ENCODE results near the gene ARHGAP26.

Gene ARHGAP26

GRCh38 chr5:142819825-142820224 lies 49.6 kb downstream of the ARHGAP26 start:
- Mint-ChIP-seq H3K9me3 (no peaks in the 10 kb centered on the region), H3K4me3 (no peak overlapping the region), H3K4me1 (peaks cover 13 to 34% of the 10 kb centered on the region in 2 donors), H3K27ac (no peak overlapping the region), H3K36me3 (no peaks in the 10 kb centered on the region), H3K27me3 (no peaks in the 10 kb centered on the region)
- DNase-seq (no peak), ATAC-seq (replicated peaks) (no peak)

DNA sequence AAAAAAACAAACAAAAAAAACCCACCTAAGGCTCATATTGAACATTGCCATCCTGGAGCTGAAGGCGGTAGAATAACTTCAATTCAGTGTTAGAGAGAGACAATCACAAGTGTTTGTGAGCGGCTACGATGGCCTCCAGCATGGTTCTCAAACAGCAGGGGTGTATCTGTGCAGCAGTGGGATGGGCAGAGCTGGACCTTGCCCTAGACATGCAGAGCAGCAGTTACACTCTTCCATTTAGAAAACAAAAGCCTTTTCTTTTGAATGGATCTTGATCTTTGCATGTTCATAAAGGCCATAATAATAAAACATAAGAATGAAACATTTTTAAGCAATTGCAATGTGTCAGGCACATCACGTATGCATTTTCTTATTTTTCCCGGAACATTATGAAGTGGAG lies 50.3 kb downstream of the ARHGAP26 start:
- no peak overlapping the region for H3K4me3 Mint-ChIP-seq
- peaks cover 12 to 32% of the 10 kb centered on the region in 2 donors for H3K4me1 Mint-ChIP-seq
- no peak overlapping the region for H3K27ac Mint-ChIP-seq

DNA sequence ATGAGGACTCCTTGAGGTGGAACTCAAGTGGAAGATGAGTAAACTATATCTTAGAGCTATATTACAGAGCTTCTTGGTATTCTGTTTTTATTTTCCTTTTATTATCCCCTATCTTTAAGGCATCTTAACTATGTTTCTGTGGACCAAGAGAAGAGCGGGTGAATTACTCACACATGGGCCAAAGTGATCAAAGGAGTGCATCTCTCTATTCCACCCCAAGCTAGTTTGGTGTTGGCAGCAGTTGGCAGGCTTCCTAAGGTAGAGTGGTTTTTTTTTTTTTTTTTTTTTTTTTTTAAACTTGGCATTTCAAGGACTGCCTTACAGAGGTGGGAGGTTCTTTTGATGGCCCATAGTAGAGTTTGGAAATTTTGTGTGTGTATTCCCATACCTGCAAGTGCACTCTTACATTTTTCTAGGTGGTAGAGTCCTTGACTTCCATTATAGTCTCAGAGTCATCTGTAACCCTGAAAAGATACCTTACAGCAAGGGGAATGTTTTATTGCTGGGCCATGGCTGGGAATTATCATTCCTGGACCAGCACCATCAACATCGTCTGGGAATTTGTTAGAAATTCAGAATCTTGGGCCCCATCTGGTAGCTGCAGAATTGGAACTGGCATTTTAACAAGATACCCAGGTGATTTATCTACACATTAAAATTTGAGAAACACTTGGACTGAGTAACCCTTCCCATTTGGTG lies 51.0 kb downstream of the ARHGAP26 start:
- ATAC-seq (replicated peaks) (no peak), DNase-seq (no peak)
- Mint-ChIP-seq H3K36me3 (no peaks in the 10 kb centered on the region), H3K4me3 (no peak overlapping the region), H3K4me1 (peaks cover 10 to 29% of the 10 kb centered on the region in 2 donors), H3K27ac (no peak overlapping the region), H3K27me3 (no peaks in the 10 kb centered on the region), H3K9me3 (no peaks in the 10 kb centered on the region)

More for the DNA sequence above, 50.3 kb downstream of the ARHGAP26 start:
- Mint-ChIP-seq H3K9me3 (no peaks in the 10 kb centered on the region), H3K27me3 (no peaks in the 10 kb centered on the region), H3K36me3 (no peaks in the 10 kb centered on the region)
- DNase-seq (no peak), ATAC-seq (replicated peaks) (no peak)

DNA sequence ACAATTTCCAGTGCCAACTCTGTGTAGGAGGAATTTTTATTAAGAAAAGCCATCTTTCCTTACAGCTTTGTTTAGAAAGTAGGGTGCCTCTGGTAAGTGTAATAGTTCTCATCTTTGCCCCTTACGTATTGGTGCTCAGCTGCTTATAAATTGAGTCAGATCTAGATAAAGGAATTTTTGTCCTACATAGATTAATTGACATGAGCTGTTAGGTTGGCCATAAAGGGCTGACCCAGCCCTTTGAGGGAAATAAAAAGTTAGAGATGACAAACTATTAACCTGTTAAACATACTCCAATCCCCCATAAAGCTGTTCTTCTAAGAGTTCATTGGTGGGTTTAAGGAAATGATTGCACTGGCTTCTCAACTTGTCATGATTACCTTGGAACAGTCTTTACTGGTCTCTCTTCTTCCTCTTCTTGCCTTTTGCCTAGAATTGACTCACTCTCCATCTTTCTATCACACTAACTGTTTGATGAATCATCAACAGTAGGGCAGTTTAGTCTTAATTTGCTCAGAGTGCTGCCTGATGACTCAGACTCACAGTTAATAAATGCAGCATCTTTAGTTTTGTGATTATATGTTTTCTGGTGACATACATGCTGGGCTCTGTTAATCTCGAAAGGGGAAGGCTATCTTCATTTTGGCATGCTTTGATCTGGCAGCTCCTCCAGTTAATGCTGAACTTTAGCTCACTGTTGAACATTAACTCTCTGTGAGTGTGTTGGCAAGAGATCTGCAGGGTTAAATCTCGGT lies 51.7 kb downstream of the ARHGAP26 start:
- Mint-ChIP-seq H3K9me3 (no peaks in the 10 kb centered on the region), H3K4me1 (peaks cover 7 to 25% of the 10 kb centered on the region in 2 donors), H3K27ac (no peak overlapping the region), H3K4me3 (no peak overlapping the region), H3K27me3 (no peaks in the 10 kb centered on the region), H3K36me3 (no peaks in the 10 kb centered on the region)
- peak; percentile 94 to 97 for ATAC-seq (replicated peaks)
- DNase-seq: no peak

- H3K27me3 Mint-ChIP-seq: no peaks in the 10 kb centered on the region
- DNase-seq (no peak), ATAC-seq (replicated peaks) (no peak)
- no peak overlapping the region for H3K27ac Mint-ChIP-seq
- peaks cover 5 to 22% of the 10 kb centered on the region in 2 donors for H3K4me1 Mint-ChIP-seq
- no peaks in the 10 kb centered on the region for H3K36me3 Mint-ChIP-seq
- H3K4me3 Mint-ChIP-seq: no peak overlapping the region
- H3K9me3 Mint-ChIP-seq: no peaks in the 10 kb centered on the region
Observed at GRCh38 chr5:142823126-142823525, 52.9 kb downstream of the ARHGAP26 start.

- DNase-seq (no peak), ATAC-seq (replicated peaks) (no peak)
- Mint-ChIP-seq H3K4me1 (peaks cover 5 to 22% of the 10 kb centered on the region in 2 donors), H3K27ac (no peak overlapping the region), H3K9me3 (no peaks in the 10 kb centered on the region), H3K36me3 (no peaks in the 10 kb centered on the region), H3K4me3 (no peak overlapping the region), H3K27me3 (no peaks in the 10 kb centered on the region)
Observed at GRCh38 chr5:142823806-142824205, 53.6 kb downstream of the ARHGAP26 start.

GRCh38 chr5:142824391-142824790 lies 54.2 kb downstream of the ARHGAP26 start:
- no peaks in the 10 kb centered on the region for H3K27me3 Mint-ChIP-seq
- ATAC-seq (replicated peaks) (no peak), DNase-seq (no peak)
- peaks cover 7 to 22% of the 10 kb centered on the region in 2 donors for H3K4me1 Mint-ChIP-seq
- no peaks in the 10 kb centered on the region for H3K36me3 Mint-ChIP-seq
- H3K27ac Mint-ChIP-seq: no peak overlapping the region
- H3K4me3 Mint-ChIP-seq: no peak overlapping the region
- H3K9me3 Mint-ChIP-seq: no peaks in the 10 kb centered on the region

DNA sequence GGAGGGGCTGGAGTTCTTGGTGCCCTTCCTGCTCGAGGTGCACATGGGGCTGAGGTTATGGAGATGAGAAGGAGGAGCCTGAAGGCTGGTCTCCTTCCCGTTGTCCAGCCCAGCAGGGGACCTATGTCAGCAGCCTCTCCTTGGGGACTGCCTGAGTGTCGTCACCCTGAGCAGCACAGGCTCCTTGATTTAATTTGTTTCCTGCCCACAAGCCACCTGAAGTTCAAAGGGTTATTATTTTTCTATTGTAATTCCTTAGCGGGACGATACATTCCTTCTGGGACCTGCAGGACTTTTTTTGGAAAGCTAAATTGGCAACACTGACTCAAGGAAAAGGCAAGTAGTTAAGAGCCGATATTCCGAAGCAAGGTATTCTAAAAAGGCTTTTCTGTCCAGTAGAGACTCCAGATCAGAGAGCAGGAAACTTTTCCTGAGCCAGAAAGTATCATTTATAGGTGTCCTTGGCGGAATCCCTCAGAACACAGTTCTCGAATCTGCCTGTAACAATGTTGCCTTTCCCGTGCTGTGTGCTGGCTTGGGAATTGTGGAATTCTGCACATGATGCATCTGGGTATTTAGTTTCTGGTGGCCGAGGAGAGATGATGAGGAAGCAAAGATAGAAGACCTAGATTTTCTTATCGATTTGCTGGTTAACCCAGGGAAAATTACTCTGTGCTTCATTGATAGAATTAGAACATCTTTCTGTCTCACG lies 55.4 kb downstream of the ARHGAP26 start:
- H3K27me3 Mint-ChIP-seq: no peaks in the 10 kb centered on the region
- H3K4me1 Mint-ChIP-seq: peaks cover 7 to 22% of the 10 kb centered on the region in 2 donors
- H3K27ac Mint-ChIP-seq: no peak overlapping the region
- no peak overlapping the region for H3K4me3 Mint-ChIP-seq
- no peaks in the 10 kb centered on the region for H3K36me3 Mint-ChIP-seq
- ATAC-seq (replicated peaks): no peak
- H3K9me3 Mint-ChIP-seq: no peaks in the 10 kb centered on the region
- DNase-seq: no peak

- Mint-ChIP-seq H3K4me3 (no peak overlapping the region), H3K27ac (no peak overlapping the region), H3K9me3 (no peaks in the 10 kb centered on the region), H3K4me1 (peaks cover 7 to 19% of the 10 kb centered on the region in 2 donors), H3K27me3 (no peaks in the 10 kb centered on the region), H3K36me3 (no peaks in the 10 kb centered on the region)
- ATAC-seq (replicated peaks) (no peak), DNase-seq (no peak)
Observed at GRCh38 chr5:142826093-142826492, 55.9 kb downstream of the ARHGAP26 start.

- Mint-ChIP-seq H3K9me3 (no peaks in the 10 kb centered on the region), H3K27me3 (no peaks in the 10 kb centered on the region), H3K4me3 (no peak overlapping the region), H3K27ac (no peak overlapping the region), H3K4me1 (peaks cover 7 to 19% of the 10 kb centered on the region in 2 donors), H3K36me3 (no peaks in the 10 kb centered on the region)
- peak; percentile 44 to 51 for ATAC-seq (replicated peaks)
- DNase-seq: no peak
Observed at GRCh38 chr5:142826741-142827492, 56.7 kb downstream of the ARHGAP26 start.

DNA sequence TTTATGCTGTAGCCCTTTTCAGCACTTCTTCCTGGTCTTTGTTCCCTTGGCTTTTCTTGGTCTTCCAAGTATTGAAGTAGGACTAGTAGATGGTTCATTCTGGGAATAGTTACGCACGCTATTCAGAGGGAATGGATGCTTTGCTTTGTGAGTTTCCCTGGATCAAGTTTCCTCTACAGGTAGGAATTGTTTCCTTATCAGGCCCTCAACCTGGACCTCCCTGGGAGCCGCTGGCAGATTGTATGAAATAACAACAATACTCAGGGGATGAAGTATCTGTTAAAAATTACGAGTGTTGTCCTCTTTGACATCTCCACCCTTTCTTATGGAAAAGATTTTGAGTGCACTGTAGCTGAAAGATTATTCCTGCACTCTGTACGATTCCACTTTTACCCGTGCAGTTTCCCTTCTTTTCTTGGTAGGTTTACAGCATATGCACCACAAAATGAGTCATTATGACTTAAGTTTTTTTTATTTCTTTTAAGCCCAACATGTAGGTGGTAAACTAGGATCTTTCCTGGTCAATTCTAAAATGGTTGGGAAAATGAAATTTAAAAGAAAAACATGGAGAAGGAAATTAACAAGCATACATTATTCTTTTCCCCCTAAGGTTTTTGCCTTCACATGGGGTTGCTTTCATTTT lies 57.9 kb downstream of the ARHGAP26 start:
- Mint-ChIP-seq H3K27me3 (no peaks in the 10 kb centered on the region), H3K4me1 (peaks cover 5 to 10% of the 10 kb centered on the region in 2 donors), H3K36me3 (no peaks in the 10 kb centered on the region), H3K9me3 (no peaks in the 10 kb centered on the region), H3K4me3 (no peak overlapping the region), H3K27ac (no peak overlapping the region)
- ATAC-seq (replicated peaks): no peak
- no peak for DNase-seq

DNA sequence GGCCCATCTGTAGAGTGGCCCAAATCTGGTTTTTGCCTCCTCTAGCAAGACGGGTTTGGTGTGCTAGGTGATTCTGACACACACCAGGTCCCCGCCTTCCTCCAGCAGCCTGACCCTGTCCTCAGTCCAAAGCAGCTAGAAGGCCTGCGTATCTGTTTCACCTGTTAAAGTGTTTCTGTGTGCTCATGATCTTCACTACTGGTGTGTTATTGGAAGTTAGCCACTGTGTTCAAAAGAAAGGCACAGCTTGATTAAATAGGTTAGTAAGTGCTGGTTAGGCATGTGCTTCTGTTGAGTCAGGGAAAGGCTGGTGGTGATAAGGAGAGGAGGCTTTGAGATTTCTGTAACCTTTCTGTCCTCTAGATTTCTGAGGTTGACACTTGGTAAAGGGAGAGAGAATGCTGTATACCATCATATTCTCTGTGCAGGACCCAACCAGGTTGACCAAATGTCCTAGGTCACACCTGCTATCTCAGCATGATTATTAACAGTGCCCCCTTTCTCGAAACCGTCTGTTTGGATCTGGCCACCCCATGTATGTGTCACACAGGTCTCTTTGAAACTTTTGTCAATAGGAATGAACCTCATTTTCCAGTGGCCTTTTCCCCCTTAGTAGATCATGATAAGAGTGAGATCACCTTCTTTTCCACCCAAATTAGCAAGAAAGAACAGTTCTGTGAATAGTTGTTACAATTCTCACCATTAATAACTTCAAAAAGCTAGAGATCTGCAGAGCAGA lies 58.8 kb downstream of the ARHGAP26 start:
- Mint-ChIP-seq H3K27ac (no peak overlapping the region), H3K4me1 (peaks cover 3 to 6% of the 10 kb centered on the region in 2 donors), H3K4me3 (no peak overlapping the region), H3K36me3 (no peaks in the 10 kb centered on the region), H3K9me3 (no peaks in the 10 kb centered on the region), H3K27me3 (no peaks in the 10 kb centered on the region)
- no peak for DNase-seq
- no peak for ATAC-seq (replicated peaks)

DNA sequence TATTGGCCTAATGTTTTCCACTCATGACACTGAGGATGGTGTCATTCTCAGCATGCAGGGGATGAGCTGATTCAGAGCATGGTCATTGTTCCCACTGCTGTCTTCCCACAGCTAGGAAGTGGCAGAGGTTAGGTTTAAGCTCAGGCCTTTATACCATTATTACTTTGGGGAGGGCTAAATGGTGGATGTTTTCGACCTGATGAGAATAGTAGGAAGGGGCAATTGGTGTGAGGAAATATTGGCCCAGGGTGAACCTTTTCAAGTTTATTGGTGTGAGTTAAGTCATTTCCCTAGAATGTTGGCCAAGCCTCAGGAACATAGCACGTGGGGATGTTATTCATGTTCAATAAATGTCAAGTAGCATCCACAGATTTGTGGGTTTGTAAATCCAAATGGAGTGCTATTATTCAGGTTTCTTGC lies 59.6 kb downstream of the ARHGAP26 start:
- Mint-ChIP-seq H3K27me3 (no peaks in the 10 kb centered on the region), H3K36me3 (no peaks in the 10 kb centered on the region), H3K4me1 (peaks cover 2 to 6% of the 10 kb centered on the region in 2 donors), H3K4me3 (no peak overlapping the region), H3K9me3 (no peaks in the 10 kb centered on the region), H3K27ac (no peak overlapping the region)
- no peak for DNase-seq
- no peak for ATAC-seq (replicated peaks)

Data from stimulated activated naive B cell treated with anti-CD40 and anti-IgM and Interleukin-4, amounts not matched to agents 10 μg/mL and 1 μg/mL and 100 μg/mL, for 72 hours (primary cell).